NCI-H1436 (cell line): ENCODE results near the gene GNG4.

Source experiments
- DNase-seq: peaks from one replicate; lab custom pipeline; 2025; lab: John Stamatoyannopoulos, UW

The GNG4 gene

DNA sequence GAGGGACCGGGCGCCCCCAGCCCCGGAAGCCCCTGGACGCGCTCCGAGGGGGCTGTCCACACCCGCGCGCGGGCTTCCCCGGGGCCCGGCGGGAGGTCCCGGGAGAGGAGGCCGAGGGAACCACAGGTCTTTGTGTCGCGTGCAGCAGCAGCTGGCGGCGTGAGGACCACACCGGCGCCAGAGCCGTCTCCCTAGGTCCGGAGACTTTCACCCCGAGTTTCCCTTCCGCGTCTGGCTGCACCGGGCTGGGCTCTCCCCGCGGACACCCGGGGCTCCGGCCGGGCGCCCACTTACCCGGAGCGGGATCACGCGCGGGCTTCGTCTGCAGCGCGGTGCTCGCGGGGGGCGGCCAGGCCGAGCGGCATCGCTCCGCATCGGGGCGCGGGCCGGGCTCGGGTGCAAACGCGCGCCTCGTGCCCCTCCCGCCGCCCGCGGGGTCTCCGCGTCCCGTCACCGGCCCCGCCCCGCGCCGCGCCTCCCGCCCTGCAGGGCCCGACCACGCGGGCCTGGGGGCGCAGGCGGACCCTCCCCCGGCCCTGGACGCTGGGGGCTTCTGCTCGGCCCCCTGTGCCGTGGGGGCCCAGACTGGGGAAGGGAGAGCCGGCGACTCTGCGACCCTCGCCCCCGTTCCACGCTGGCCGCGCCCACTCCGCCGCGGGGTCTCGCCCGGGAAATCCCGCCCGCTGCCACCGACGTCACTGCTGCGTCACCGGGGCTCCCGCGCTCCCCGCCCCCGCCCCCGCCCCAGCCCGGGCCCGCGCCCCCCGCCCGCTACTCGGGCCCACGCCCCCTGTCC is at the start of gene GNG4:
Gene GNG4, minus strand, starts transcription at position 417 of the 796 bp plus-strand sequence. CDS start 65,946 bp downstream, outside the sequence.
- peak; percentile 80 for DNase-seq

DNA sequence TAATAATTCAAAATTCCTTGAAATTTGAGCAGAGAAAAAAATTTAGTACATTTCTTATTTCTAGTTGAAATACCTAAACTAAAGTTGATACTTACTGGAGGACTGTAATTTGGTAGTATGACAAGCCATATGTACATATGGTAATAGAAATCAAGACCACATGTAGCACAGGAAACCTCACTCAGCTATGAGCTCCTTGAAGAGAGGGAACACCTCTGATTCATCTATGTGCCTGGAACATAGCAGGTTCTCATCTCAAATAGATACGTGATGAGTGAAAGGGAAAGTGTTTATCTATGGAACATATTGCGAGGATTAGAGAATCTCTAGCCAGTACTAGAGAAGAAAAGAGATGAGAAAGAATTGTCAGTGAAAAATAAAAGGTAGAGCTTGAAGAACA is 47.9 kb upstream of the GNG4 start:
- DNase-seq, result no peak

DNA sequence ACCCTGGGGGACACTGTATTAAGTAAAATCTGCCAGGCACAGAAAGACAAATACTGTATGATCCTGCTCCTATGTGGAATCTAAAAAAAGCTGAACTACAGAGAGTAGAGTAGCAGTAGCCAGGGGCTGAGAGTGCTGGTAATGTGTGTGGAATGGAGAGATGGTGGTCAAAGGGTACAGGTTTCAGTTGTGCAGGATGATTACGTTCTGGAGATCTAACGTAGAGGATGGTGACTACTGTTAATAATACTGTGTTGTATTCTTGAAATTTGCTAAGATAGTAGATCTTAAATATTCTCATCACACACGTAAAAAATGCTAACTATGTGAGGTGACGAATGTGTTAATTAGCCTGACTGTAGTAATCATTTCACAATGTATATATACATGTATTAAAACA is 39.8 kb upstream of the GNG4 start:
- DNase-seq, result no peak

- no peak for DNase-seq
Measured at GRCh38 chr1:235688096-235688495, 38.5 kb upstream of the GNG4 start.

DNA sequence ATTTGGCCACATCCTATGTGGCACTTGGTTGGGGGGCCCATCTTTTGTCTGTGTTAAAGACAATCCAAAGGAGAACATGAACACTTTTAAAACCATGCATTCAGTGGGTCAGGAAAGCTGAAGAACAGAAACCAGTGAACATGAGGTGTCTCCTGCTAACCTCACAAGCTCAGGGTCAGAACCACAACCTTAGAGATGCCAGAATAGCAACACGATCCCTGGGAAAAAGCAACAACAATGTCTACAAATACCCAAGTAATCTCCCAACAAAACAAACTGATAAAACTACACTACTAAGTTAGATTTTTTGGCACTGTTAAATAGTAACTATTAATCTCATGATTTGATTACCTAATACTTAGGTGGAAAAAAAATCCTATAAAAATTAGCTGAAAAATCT is 34.1 kb upstream of the GNG4 start:
- DNase-seq, result no peak

- DNase-seq, result no peak
Measured at GRCh38 chr1:235682216-235682615, 32.6 kb upstream of the GNG4 start.

- no peak for DNase-seq
Measured at GRCh38 chr1:235679644-235680043, 30.1 kb upstream of the GNG4 start.

DNA sequence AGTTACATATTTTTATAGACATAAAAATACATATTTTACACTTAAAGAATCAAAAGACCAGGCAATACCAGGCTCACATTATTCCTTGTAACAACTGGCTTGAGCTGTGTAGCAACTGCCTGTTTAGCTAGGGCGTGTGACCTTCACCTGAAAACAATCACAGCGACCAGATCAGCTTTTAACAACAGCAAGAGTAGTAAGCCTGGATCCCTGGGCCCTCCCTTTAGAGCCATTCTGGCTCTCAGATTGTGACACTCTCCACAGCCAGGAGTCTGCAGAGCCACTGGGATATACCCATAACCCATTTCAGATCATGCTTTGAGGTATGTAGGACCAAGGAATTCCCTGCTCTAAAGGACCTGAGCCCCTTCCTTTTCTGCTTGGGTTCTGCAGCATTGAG is 29.4 kb upstream of the GNG4 start:
- DNase-seq, result no peak

GRCh38 chr1:235675152-235675890 is 25.7 kb upstream of the GNG4 start:
- no peak for DNase-seq

DNA sequence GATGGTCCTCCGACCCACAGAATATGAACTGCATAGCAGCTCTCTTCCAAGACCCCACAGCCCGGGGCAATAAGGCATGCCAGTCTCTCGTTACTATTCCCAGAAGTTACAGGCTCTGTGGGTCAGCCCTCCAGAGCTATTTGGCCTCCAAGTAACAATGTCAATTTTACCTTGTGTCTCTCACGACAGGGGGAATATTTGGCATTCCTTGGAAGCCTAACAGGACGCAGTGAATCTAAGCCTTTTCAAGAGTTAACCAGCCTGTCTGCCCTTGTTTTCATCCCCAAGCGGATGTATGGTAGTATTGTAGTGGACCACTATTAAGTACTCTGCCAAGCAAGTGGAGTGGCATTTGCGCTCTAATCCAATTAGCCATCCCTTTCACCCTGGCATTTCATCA is 24.4 kb upstream of the GNG4 start:
- DNase-seq, result no peak

- no peak for DNase-seq
Measured at GRCh38 chr1:235671992-235672391, 22.4 kb upstream of the GNG4 start.

DNA sequence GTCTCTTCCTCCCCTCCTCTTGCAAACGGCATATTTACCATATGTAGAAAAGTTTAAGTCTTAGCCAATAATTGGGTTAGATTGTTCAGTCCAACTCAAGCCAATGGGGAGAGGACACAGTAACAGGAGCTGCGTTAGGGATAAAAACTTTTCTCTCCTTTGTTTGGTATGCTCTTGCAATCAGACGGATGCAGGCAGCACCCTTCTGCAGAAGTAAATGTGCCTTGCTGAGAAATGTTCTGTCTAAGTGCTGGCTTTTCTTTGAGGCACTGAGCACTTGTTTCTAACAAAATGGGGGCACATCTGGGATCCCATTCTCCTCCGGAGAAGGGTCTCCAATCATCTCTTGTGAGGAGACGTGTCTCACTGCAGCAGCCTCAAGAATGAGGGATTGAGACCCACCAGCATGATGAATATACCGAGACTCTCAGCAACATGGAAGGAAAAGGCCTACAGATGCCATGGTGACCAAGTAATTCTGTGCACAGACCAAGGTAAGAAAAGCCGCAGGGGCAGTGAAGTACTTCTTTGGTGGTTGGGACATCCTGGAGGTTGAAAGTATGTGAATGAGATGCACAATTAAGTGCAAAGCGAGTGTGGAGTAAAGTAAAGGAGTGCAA is 20.7 kb upstream of the GNG4 start:
- DNase-seq, result no peak

DNA sequence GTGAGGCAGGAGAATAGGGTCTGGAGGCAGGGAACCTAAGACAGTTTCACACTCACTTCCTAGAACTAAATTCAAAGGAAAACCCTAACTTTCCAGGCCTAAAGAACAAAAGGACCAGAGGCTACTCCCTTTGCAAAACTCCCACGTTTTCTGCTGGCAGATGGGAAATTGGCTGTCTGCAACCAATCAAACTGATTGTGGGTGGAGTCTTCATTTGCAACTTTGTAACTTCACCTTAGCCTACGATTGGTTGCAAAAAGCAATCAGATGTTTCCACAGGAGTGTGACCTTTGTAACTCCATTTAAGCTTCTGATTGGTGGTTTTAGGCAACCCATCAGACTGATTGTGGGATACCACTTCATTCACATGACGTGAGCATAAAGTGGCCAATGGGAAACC is 19.7 kb upstream of the GNG4 start:
- no peak for DNase-seq

DNA sequence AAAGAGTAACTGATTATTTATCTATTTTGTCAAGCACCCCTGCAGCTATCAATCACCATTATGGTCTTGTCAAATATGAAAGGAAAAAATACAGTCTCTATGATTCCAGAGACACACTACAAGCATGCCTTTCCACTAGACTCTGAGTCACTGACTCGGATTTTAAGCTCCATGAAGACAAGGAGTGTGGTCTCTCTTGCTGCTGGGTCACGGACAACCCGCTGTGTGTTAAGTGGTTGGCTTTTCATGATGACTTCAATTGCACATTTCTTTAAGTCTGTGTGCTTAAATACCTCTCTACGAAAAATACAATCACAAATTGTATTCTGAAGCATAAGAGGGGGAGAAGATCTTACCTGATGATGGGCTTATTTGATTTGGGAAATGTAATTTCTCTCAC is 14.0 kb upstream of the GNG4 start:
- no peak for DNase-seq

- DNase-seq, result no peak
Measured at GRCh38 chr1:235661568-235661967, 12.0 kb upstream of the GNG4 start.

- no peak for DNase-seq
Measured at GRCh38 chr1:235659186-235659771, 9.7 kb upstream of the GNG4 start.

GRCh38 chr1:235657747-235658526 is 8.4 kb upstream of the GNG4 start:
- DNase-seq, result no peak

DNA sequence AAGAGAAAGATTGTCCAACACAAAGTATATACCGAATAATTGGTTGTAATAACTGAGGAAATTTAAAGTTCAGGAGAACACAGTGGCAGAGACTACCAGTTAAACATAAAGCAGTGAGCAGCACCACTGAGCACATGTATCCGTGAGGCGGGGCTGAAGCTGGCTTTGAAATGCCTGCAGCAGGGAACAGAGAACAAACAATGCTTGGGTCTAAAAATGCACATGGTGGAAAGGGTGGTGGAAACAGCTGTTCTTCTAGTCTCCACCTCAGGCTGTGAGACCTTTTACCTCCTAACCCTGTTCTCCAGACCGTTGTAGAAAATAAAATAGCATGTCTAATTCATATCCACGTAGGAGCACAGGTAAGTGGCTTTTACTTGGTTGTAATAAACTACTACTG is 7.7 kb upstream of the GNG4 start:
- DNase-seq, result no peak

GRCh38 chr1:235652364-235652763 is 2.8 kb upstream of the GNG4 start:
- DNase-seq, result no peak

- DNase-seq, result no peak
Measured at GRCh38 chr1:235651170-235651806, 1.7 kb upstream of the GNG4 start.
